Stimulated activated CD8-positive, alpha-beta memory T cell treated with anti-CD3 and anti-CD28 coated beads, Interleukin-4, amount 100 ng/mL, for 48 hours (primary cell): Measurements from ENCODE around the gene ZFAND6.
"Not testable (repeated sequence)": the region's sequence is repeated elsewhere in the genome, so short reads cannot be mapped to it uniquely, and the experiment has no call there.

ENCODE experiments used
- DNase-seq: peaks from one replicate; pipeline ENCODE4 v3.0.0-alpha.2; 2020

The ZFAND6 gene

DNA sequence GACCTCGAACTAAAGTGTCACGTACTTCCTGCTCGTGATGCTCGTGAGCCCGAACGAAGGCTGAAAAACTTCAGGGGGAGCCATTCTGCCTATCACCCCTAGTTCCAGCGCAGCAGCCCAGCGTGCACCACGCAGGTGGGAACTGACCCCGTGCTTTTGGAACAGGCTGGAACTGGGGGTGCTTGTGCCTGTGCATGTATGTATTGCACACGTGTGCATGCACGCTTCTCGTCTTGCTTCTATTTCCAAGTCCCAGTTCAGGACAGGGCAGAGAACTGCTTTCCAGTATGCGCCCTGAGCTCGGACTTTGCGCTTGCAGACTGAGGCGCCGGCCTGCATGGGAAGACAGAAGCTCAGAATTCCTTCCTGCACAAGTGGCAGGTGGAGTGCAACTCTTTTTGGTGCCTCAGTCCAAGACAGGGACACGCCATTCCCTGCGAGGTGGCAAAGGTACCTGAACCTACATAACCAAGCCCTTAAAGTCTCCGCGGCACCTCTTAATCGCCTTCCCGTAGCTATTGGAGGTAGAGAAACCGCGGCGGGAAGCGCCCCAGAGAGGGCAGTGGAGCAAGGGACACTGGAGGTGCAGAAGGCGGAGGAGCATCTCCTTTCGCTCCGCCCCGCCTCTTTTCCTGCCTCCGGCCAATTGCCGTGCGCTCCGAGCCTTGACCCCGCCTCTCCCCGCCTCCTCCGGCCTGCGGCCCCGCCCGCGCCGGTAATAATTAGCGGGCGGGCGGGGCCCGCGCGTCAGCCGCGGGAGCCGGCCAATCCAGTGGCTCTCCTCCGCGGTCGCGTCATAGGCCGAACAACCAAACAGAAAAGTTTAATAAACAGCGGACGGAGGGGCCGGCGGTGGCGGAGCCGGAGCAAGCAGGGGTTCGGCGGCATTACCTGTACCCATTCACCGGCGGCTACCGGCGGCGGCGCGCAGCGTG is at the start of gene ZFAND6:
ZFAND6 (plus strand) TSS at position 826 of the 935 bp plus-strand sequence. CDS start 60,669 bp downstream, outside the sequence.
- DNase-seq, result peak; percentile 98

DNA sequence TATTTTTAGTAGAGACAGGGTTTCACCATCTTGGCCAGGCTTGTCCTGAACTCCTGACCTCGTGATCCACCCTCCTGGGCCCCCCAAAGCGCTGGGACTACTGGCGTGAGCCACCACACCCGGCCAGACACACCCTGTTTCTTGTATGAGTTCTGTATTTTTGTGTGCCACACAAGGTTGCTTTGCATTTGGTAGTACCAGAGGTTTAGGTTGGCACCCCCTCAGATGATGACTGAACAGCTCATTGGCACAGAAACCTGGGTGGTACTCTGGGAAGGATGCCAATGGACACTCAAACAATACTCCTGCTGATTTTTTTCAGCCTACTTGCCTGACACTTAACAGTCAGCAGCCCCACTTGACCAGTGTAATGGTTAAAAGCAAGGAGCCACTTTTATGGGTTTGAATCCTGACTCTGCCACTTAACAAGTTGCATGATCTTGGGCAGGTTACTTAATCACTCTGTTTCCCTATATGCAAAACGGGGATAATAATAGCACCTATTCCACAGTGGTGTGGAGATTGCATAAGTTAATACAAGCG is 49.3 kb upstream of the ZFAND6 start:
- DNase-seq, result no peak

DNA sequence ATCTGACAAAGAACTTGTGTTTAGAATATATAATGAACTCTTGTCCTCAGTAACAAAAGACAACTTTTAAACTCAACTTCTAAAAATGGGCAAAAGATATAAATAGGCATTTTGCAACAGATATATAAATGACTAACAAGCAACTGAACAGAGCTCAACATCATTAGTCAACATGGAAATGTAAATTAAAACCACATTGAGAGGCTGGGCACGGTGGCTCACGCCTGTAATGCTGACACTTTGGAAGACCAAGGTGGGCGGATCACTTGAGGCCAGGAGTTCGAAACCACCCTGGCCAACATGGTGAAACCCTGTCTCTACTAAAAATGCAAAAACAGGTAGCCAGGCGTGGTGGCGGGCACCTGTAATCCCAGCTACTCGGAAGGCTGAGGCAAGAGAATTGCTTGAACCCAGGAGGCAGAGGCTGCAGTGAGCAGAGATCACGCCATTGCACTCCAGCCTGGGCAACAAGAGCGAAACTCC is 48.4 kb upstream of the ZFAND6 start:
- peak; percentile 55 for DNase-seq

DNA sequence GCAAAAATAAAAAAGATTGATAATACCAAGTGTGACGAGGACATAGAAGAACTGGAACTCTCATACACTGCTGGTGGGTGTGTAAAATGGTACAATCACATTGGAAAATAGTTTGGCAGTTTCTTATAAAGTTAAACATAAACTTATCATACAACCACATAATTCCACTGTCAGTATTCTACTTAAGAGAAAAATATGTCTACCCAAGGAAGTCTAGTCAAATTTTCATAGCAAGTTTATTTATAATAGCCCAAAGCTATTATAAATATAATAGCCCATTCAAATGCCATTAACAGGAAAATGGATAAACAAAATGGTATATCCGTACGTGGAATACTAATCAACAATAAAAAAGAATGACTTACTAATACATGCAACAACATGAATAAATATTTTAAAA is 47.9 kb upstream of the ZFAND6 start:
- DNase-seq, result no peak

DNA sequence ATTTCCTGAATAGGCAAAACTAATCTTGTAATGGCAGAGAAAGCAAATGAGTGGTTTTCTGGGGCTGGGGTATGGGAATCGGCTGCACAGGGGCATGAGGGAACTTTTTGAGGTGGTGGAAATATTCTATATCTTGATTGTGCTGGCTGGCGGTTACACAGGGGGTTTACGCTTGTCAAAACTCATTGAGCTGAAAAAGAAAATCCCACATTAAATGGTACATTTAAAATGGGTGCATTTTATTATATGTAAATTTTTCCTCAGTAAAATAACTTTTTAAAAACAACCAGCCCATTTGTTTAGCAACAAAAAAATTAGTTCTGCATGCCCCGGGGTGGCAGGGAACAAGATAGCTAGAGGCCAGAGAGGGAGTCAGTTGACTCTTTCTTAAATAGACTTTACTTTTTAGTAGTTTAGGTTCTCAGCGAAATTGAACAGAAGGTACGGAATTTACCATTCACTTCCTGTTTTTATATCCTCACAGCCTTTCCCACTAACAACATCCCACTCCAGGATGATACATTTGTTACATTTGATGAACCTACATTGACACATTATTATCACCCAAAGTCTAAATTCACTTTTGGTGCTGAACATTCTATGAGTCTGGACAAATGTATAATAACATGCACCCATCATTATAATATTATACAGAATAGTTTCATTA is 47.3 kb upstream of the ZFAND6 start:
- DNase-seq, result no peak

DNA sequence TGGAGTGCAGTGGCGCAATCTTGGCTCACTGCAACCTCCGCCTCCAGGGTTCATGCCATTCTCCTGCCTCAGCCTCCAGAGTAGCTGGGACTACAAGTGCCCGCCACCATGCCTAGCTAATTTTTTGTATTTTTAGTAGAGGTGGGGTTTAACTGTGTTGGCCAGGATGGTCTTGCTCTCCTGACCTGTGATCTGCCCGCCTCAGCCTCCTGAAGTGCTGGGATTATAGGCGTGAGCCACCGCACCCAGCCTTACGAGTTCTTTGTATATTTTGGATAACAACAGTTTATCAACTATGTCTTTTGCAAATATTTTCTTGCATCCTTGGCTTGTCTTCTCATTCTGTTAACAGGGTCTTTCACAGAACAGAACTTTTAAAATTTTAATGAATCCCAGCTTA is 45.3 kb upstream of the ZFAND6 start:
- DNase-seq, result not testable (repeated sequence)

DNA sequence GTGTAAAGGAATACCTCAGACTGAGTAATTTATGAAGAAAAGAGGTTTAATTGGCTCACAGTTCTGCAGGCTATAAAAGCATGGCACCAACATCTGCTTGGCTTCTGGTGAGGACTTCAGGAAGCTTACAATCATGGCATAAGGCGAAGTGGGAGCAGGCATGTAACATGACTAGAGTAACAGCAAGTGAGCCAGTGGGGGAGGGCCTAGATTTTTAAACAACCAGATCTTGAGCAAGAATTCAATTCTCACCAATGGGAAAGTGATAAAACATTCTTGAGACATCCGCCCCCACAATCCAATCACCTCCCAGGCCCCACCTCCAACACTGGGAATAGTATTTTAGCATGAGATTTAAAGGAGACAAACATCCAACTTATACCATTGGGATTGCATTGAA is 44.3 kb upstream of the ZFAND6 start:
- DNase-seq, result no peak

DNA sequence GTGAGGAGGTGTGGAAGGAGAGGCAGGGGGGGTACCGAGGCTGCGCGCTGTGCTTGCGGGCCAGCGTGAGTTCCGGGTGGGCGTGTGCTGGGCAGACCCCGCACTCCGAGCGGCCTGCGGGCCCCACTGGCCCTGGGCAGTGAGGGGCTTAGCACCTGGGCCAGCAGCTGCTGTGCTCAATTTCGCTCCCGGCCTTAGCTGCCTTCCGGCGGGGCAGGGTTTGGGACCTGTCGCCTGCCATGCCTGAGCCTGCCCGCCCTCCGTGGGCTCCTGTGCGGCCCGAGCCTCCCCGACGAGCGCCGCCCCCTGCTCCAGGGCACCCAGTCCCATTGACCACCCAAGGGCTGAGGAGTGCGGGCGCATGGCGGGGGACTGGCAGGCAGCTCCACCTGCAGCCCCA is 43.0 kb upstream of the ZFAND6 start:
- DNase-seq, result not testable (repeated sequence)

DNA sequence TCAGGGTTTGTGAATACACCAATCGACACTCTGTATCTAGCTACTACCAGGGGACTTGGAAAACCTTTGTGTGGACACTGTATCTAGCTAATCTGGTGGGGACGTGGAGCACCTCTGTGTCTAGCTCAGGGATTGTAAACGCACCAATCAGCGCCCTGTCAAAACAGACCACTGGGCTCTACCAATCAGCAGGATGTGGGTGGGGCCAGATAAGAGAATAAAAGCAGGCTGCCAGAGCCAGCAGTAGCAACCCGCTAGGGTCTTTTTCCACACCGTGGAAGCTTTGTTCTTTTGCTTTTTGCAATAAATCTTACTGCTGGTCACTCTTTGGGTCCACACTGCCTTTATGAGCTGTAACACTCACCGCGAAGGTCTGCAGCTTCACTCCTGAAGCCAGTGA is 42.3 kb upstream of the ZFAND6 start:
- peak; percentile 13 for DNase-seq

DNA sequence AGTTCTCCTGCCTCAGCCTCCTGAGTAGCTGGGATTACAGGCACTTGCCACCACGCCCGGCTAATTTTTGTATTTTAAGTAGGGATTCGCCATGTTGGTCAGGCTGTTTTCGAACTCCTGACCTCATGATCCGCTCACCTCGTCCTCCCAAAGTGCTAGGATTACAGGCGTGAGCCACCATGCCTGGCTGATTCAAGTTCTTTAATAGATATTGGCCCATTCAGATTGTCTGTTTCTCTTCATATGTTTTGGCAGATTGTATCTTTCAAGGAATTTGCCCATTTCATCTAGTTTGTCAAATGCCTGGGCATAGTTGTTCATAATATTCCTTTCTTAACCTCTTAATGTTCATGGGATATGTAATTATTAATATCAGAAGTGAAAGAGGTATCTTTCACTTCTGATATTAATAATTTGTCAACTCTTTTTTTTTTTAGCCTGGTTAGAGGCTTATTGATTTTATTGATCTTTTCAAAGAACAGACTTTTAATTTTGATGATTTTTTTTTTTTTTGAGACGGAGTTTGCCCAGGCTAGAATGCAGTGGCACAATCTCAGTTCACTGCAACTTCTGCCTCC is 40.2 kb upstream of the ZFAND6 start:
- DNase-seq, result peak; percentile 17

DNA sequence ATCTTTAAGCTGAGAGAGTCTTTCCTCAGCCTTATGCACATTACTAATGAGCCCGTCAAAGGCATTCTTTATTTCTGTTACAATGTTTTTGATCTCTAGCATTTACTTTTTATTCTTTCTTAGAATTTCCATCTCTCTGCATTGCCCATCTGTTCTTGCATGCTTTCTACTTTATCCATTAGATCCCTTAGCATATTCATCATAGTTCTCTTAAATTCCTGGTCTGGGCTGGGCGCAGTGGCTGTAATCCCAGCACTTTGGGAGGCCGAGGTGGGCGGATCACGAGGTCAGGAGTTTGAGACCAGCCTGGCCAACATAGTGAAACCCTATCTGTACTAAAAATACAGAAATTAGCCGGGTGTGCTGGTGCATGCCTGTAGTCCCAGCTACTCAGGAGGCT is 39.3 kb upstream of the ZFAND6 start:
- DNase-seq, result not testable (repeated sequence)

DNA sequence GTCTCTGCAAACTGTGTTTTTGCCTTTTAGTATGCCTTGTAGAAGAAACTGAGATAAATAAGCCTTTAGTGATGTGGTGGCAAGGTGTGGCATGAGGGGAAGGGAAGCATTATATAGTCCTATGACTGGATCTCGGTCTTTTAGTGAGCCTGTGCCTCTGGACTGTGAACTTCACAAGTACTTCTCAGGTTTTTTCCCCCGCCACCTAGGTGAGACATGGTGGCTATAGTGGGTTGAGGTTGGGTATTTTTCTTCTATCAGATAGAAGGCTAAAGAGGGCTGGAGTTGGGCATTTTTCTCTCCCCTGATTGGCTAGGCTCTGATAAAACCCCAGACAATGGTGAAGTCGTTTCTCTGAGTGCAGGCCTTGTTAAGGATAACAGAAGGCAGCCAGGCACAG is 38.7 kb upstream of the ZFAND6 start:
- DNase-seq, result peak; percentile 21

DNA sequence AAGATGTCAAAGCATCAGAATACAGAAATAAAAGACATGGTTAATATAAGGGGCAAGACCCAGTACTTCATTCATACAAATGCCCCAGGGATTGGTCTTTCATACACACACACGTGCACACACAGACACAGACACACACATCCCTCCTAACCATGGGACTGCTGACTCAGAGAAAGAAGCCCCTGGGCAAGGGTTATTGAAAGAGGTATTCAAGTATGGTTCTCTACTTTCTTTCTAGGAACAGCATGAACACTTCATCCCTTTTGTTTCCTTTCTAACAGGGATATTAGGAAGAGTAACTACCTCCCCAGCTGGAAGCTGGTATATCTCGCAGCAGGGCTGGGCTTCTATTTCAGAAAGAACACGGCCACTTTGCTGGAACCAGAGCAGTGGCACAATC is 33.2 kb upstream of the ZFAND6 start:
- peak; percentile 10 for DNase-seq

DNA sequence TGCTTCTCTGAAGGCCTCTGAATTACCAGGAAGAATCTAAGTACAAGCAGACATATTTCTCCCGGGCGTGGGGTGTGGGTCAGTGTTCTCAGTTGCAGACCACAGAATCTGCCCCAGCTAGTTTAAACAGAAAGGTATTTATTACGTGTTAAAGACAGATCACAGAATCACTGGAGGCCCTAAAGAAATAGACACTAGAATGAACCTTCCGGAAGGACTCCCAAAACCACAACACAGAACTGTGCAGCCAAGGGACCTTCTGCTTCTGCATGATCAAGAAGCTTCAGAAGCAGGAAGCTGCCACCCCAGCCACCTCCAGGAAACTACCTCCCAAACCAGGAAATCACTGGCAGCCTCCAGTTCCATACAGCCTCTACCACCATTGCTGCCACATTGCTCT is 32.7 kb upstream of the ZFAND6 start:
- peak; percentile 13 for DNase-seq

DNA sequence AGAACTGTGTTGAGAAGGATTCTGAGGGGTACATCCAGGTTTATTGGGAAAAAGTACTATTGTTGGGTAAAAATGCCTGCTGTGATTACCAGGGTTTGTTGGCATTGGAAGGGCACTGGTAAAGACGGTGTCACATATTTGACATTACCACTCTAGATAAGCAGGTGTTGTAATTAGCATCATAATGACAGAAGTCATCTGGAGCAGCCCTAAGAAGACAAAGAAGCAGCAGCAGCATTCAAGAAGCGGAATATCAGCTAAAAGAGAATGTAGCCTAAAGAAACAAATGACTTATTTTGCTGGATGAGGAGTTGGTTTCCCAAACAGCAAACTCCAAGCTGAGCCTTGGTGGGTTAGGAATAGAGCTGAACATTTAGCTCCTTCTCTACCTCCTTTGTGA is 30.5 kb upstream of the ZFAND6 start:
- no peak for DNase-seq

DNA sequence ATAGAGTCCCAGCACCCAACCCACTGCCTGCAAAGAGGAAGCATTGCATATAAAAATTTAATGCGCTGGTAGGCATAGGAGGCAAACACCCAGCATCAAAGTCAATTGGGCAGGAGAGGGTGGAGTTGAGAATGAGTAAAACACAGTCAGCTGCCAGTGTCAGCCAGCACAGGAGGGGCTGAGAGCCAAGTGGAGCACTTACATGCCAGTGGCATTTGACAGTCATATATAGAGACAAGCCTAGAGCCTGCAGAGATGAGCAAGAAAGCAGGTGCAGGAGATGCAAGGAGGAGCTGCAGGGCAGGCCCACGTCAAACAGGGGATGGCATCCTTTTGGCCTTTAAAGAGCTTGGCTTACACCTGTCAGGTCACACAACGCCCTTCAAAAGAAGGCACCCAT is 27.6 kb upstream of the ZFAND6 start:
- DNase-seq, result no peak

DNA sequence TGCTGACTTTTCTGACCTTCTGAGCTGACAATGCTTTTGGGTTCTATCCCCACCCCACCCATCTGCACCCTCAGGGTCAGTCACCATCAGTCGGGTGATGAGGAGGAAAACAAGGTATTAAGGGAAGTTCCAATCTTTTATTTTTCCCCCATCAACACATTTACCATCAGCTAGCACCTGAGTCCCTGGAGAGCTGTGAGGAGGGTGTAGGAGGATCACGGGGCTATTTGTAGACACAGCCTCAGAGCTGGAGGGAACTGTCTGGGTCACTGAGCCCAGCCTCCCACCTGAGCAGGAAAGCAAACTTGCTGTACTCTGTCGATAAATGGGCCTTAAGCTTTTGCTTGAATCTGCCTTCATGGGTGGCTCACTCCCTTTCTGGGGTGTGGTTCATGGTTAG is 24.8 kb upstream of the ZFAND6 start:
- no peak for DNase-seq

DNA sequence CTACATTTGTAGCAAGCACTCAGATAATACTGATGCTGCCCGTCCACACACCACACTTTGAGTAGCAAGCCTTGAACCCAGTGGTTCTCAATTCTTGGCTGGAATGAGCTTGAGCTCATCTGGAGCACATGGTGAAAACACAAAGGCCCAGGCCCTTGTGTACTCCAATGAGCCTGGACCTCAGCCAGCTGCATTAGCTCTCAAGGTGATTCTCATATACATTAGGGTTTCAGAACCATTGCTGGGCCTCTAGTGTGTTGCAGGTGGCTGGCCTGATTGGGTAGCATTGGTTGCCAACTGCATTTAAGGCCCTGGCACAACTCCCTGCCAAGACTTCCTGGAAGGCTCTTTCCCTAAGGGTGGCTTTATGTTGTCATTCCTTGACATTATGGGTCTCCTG is 23.4 kb upstream of the ZFAND6 start:
- no peak for DNase-seq

DNA sequence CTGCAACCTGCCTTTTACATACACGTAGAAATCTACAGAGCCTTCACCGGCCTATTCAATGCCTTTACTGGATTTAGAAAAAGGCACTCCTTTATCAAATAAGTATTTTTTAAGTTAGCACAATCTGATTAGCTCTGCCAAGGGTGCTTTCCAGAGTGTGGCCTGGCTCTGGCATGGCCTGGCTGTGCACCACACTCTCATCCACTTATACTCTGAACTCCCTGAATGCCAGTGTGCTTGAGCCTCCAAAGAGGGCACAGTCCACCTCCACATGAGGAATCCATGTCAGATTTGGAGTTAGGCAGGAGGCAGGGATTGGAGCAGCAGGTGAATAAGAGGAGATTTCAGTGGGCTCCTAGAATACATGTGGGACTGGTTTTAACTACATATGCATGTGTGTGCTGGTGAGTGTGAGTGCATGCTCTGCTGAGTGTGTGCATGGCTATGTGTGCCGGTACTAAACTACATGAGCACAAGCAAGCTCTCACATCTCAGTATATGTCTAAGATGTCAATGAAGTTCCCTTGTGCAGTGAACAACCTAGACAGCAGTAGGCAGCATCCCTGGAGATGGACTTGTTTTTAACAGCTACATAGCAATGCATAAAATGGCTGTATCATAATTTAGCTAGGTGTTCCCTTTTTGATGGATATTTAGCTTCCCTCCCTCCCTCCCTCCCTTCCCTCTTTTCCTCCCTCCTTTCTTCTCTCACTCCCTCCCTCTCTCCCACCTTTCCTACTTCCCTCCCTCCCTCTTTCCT is 17.8 kb upstream of the ZFAND6 start:
- no peak for DNase-seq

DNA sequence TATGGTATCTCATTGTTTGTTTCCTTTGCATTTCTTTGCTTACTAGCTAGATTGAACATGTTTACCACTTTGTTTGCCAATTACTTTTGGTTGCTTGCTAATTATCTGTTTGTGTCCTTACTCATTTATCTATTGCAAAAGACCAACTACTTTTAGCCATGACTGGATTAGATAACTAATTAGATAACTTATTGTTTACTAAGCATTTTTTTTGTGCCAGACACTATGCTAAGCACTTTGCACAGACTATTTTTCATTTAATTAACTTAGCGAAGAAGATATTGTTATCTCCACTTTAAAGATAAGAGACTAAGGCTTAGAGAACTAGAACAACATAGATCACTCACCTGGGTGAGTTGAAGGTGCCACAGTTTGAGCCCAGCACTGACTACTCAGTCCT is 16.9 kb upstream of the ZFAND6 start:
- no peak for DNase-seq

DNA sequence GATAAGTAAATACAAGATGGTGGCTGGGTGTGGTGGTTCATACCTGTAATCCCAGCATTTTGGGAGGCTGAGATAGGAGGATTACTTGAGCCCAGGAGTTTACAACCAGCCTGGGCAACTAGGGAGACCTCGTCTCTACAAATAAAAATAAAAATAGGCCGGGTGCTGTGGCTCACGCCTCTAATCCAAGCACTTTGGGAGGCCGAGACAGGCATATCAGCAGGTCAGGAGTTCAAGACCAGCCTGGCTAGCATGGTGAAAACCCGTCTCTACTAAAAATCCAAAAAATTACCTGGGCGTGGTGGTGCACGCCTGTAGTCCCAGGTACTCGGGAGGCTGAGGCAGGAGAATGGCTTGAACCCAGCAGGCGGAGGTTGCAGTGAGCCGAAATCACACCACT is 14.3 kb upstream of the ZFAND6 start:
- not testable (repeated sequence) for DNase-seq

DNA sequence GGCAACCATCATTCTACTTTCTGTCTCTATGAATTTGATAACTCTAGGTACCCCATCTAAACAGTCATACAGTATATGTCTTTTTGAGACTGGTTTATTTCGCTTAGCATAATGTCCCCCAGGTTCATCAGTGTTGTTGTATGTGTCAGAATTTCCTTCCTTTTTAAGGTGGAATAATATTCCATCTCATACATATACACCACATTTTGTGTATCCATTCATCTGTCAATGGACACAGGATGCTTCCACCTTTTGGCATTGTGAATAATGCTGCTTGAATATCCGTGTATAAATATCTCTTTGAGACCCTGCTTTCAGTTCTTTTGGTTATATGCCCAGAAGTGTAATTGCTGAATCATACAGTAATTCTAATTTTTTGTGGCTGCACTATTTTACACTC is 10.4 kb upstream of the ZFAND6 start:
- no peak for DNase-seq
